Measurements from ENCODE around the gene NRP1.

NRP1 gene

DNA sequence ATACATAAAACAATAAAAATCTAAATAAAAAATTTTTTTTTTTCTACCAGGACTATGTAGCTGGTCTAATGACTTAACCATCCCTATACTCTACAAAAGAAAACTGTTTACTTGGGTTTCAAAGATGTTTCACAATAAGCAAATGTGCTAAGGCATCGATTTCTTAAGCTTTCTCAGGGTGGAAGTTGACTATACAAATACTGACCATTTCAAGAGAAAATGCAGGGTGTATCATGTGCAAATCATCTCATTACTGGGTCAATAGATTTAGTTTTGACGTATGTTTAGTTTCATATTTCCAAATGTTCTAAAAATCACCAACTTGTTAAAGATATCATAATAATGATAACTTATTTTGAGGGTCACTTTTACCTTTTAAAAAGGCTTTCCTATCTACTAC lies 7.5 kb downstream of the NRP1 start:
- H3K4me3 ChIP-seq (ENCODE audit: low read length) = no peak overlapping the region
- DNase-seq (ENCODE audit: low read depth) = no peak
- TF ChIP-seq, protein P1, sequence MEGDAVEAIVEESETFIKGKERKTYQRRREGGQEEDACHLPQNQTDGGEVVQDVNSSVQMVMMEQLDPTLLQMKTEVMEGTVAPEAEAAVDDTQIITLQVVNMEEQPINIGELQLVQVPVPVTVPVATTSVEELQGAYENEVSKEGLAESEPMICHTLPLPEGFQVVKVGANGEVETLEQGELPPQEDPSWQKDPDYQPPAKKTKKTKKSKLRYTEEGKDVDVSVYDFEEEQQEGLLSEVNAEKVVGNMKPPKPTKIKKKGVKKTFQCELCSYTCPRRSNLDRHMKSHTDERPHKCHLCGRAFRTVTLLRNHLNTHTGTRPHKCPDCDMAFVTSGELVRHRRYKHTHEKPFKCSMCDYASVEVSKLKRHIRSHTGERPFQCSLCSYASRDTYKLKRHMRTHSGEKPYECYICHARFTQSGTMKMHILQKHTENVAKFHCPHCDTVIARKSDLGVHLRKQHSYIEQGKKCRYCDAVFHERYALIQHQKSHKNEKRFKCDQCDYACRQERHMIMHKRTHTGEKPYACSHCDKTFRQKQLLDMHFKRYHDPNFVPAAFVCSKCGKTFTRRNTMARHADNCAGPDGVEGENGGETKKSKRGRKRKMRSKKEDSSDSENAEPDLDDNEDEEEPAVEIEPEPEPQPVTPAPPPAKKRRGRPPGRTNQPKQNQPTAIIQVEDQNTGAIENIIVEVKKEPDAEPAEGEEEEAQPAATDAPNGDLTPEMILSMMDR (IDR thresholded peaks at IDR 0.05; ENCODE audit: insufficient read depth, low read depth, low read length, missing control alignments) = no peak

DNA sequence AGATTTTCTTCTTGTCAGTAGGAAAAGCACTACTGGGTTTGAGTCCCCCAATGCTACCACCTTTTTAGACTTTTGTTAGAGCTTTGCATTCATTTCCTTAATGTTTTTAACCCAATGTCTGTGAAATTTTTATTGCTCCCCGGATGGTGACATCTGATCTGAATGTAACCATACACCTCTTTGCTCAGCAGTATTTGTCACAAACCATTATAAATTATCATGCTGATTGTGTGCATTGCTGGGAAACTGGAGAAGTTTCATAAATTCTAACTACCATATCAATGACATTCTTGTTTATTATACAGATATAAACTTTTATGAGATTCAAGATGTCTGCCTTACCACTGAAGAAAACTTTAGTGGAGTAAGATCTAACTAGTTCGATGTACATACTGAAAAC lies 8.5 kb downstream of the NRP1 start:
- DNase-seq (ENCODE audit: low read depth) = no peak
- H3K4me3 ChIP-seq (ENCODE audit: low read length) = no peak overlapping the region
- TF ChIP-seq, protein P1 (IDR thresholded peaks at IDR 0.05; ENCODE audit: insufficient read depth, low read depth, low read length, missing control alignments) = no peak

DNA sequence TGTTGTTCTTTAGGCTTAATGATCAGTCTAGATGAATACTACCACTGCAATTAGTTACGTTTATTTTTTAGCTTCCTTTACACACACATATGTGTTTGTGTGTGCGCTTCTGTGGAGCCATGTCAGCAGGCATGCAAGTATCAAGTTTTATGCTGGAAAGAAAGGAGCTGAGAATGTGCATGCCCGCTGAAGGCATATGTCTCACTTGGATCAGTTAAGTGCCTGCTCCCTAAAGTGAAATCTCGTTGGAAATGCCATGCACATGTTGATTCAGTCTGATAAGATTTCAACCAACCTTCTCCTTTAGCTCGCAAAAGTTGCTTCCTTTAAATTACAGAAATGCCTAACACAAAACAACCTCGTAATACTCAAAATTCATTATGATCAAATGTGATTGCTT lies 10.7 kb downstream of the NRP1 start:
- no peak overlapping the region for H3K4me3 ChIP-seq (ENCODE audit: low read length)
- no peak for DNase-seq (ENCODE audit: low read depth)
- TF ChIP-seq, protein P1 (IDR thresholded peaks at IDR 0.05; ENCODE audit: insufficient read depth, low read depth, low read length, missing control alignments) = no peak

DNA sequence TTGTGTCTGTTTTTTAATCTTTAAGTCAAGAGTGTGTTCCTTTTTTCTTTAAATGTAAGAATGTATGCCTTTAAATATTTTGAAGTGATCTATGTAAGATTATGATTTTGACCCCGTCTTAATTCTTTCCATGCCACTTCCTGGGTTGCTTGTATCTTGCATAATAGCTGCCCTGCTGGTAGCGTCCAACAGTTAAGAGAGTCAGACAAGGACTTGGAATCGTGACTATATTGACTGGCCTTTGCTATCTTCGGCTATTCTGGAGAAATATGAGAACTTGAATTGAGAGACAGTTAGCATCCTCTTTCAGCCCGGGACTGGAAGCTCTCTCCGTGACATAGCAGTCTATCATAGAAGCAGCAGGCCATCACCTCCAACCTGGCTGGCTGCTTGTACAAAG lies 13.0 kb downstream of the NRP1 start:
- DNase-seq (ENCODE audit: low read depth) = no peak
- TF ChIP-seq, protein P1 (IDR thresholded peaks at IDR 0.05; ENCODE audit: insufficient read depth, low read depth, low read length, missing control alignments) = no peak
- H3K4me3 ChIP-seq (ENCODE audit: low read length) = no peak overlapping the region

DNA sequence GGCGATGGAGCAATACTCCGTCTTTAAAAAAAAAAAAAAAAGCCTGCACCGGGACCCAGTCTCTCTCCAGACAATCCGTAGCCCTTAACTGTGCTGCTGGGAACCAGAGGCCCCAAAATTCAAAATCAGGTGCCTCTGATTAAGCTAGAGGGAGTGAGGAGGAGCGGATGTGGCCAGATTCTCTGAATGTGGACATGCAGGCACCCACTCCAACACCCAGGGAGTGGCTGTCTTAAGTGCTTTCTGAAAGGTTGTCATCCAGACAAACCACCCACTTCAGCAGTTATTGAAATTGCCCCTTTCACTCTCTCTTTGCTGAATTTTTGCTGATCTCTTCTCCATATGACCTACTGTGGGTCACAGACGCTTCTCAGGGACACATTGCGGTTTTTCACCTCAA lies 14.2 kb downstream of the NRP1 start:
- H3K4me3 ChIP-seq (ENCODE audit: low read length) = no peak overlapping the region
- TF ChIP-seq, protein P1 (IDR thresholded peaks at IDR 0.05; ENCODE audit: insufficient read depth, low read depth, low read length, missing control alignments) = no peak
- no peak for DNase-seq (ENCODE audit: low read depth)

DNA sequence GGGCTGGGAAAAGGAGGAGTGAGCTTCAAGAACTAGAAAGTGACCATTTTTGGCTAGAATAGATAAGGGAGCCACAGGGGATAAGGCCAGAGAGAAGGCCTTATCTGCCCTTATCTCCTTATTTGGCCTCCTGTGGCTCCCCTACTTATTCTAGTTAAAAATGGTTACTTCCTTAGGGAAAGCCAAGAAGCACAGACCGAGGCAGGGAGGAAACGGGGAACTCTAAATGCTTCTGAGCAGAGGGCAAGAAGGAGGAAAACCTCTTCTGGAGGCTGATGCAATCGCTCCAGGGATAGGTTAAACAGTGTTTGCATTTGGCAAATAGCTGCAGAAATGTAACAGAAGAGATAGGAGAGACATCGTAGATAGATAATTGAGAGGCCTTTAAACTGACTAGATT lies 18.6 kb downstream of the NRP1 start:
- no peak for DNase-seq (ENCODE audit: low read depth)
- H3K4me3 ChIP-seq (ENCODE audit: low read length) = no peak overlapping the region
- TF ChIP-seq, protein P1 (IDR thresholded peaks at IDR 0.05; ENCODE audit: insufficient read depth, low read depth, low read length, missing control alignments) = no peak

DNA sequence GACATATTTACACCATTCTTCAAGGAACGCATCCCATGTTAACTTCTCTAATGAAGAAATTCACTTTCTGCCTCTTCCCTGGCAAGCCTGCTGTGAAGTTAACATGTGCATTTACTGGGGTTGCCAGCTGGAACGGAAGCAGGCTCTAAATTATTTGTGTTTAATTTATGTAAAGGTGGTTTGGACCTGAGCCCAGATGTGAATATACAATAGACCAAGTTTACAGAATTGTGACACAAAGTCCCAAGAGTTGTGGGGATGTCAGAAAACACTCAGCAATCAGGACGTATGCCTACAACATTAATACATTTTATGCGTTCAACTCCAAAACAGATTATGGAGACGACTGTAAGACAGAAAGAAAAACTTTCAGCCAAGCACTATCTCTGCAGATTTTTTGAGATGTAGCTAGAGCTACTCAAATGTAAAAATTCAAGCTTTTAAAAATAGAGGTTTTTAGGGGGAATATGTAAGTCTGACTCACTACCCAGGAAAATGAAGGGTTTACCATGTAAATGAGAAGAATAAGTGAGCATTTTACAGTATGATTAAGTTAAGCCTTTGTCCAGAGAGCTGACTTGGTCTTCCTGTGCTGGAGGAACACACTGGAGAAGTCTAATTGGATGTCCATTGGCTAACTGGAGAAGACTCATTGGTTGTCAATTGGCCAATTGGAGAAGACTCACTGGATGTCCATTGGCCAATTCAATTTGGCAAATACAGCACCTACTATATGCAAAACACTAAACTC lies 19.5 kb downstream of the NRP1 start:
- TF ChIP-seq, protein P1 (IDR thresholded peaks at IDR 0.05; ENCODE audit: insufficient read depth, low read depth, low read length, missing control alignments) = no peak
- H3K4me3 ChIP-seq (ENCODE audit: low read length) = no peak overlapping the region
- peak; percentile 35 for DNase-seq (ENCODE audit: low read depth)
